DND-41 (cell line): ENCODE data around the gene NPFFR1.

ENCODE experiments used
- CTCF ChIP-seq: IDR thresholded peaks from 2 replicates; pipeline ENCODE4 v1.5.1; 2012; ENCODE audit warnings: borderline replicate concordance, low read length, moderate library complexity, mild to moderate bottlenecking; ENCODE audit not compliant: poor library complexity, severe bottlenecking; ENCODE audit errors: extremely low read depth
- EZH2 ChIP-seq: IDR thresholded peaks from 3 replicates; pipeline ENCODE4 v1.6.1; 2012; ENCODE audit warnings: borderline replicate concordance, low read depth, mild to moderate bottlenecking, moderate library complexity, low read length, inconsistent platforms; ENCODE audit not compliant: severe bottlenecking

DNA sequence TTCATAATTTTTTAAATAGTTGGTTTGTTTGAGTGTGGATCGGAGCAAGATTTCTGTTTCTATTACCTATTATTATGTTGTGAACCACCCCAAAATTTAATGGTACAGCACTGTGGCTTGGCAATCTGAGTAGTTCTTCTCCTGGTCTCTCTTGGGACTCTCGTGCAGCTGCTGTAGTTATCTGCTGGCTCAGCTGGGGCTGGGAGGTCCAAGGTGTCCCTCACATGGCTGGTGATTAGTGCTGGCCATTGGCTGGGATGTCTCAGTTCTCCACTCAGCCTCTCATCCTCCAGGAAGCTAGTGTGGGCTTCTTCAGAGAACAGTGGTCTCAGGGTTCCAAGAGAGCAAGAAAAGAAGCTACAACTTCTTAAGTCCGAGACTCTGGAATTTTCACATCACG, 15.4 kb downstream of the NPFFR1 start:
- no peak for TF ChIP-seq EZH2
- no peak for TF ChIP-seq CTCF
